Left lung (tissue), 10 donors: ENCODE data around the gene ROBO2. TPM values are rescaled to one million over a fixed set of nuclear protein-coding genes. Genes with fewer than 3 reads are reported as not detected.

Experiments used
- ATAC-seq: fragments of 200-7000 bp; cut with Tn5 transposase; one replicate; pipeline ENCODE4 v1.9.1; 2020; ENCODE audit warnings: moderate library complexity
- DNase-seq, 4 donors: peaks; one replicate each; pipeline ENCODE4 v3.0.0-alpha.2; 2013 to 2020
- H3K27ac ChIP-seq, 2 donors: fragments of 200-600 bp; sonication (generic) in 1 of 2; one replicate each; pipeline versions ENCODE4 v1.5.0 to v1.8.0; 2020 to 2021
- H3K27me3 ChIP-seq, 2 donors: fragments of 200-600 bp; sonication (generic) in 1 of 2; one replicate each; pipeline versions ENCODE4 v1.5.0 to v1.8.0; 2020 to 2021
- H3K36me3 ChIP-seq, 2 donors: fragments of 200-600 bp; sonication (generic) in 1 of 2; one replicate each; pipeline versions ENCODE4 v1.5.0 to v1.8.0; 2020 to 2021
- H3K4me1 ChIP-seq, 2 donors: fragments of 200-600 bp; one replicate each; pipeline ENCODE4 v1.8.0; 2021
- H3K4me3 ChIP-seq, 2 donors: fragments of 200-600 bp; sonication (generic) in 1 of 2; one replicate each; pipeline versions ENCODE4 v1.5.0 to v1.8.0; 2020 to 2021; ENCODE audit warnings: mild to moderate bottlenecking in 1 of 2
- H3K9me3 ChIP-seq, 2 donors: fragments of 200-600 bp; sonication (generic) in 1 of 2; one replicate each; pipeline versions ENCODE4 v1.5.0 to v1.8.0; 2020 to 2021
- intact Hi-C, 2 donors: fragments of 100-400 bp; cut with DNase I; formaldehyde crosslinking; loops; one replicate each; pipeline versions ENCODE4 v1.11.2 to v1.14.2; 2022
- polyA plus RNA-seq, 6 donors: library from polyadenylated mRNA; unstranded; fragments of 120-200 nt; gene quantifications; one replicate each; pipeline ENCODE4 v1.2.1, GENCODE V29; 2013; ENCODE audit not compliant: insufficient read length in 6 of 6
- total RNA-seq, 2 donors: library from RNA; stranded (reverse); fragmentation: NEBNext Ultra II Directional; extraction: Animal tissue kit (Norgen Biotek cat#: 25700); gene quantifications; one replicate each; pipeline ENCODE4 v1.2.1, GENCODE V29; 2021
- TF ChIP-seq, protein P1 (sequence below), 2 donors: fragments of 200-600 bp; sonication (generic) in 1 of 2; IDR thresholded peaks; one replicate each; pipeline versions ENCODE4 v1.5.0 to v1.8.0; 2021; ENCODE audit warnings: antibody characterized with exemption in 2 of 2
- donor health status: DM: no; HTN: yes; CAD: no.
- donor health status: DM: no; HTN: no; CAD: no.

ROBO2 gene
- total and polyA plus RNA-seq, 8 donors = 4.9 to 66.2 (median 51.1) TPM

DNA sequence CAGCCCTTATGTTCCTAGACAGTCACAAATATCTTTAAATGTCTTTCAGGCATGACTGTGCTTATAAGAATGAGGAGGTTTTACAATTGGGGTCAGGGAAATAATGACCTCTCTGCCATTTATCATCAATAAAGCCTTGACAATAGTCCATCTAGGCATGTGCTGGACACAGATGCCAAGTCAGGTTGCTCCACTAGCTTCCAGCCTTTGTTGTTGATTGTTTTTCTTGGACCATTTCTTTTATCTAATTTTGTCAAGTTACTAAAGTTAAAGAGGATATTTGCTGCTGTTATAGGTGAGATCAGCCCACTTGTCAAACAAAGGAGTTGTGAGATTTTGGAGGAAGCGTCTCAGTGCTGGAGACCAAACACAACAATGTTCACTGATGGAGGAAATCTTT, 628.0 kb downstream of the ROBO2 start:
- DNase-seq (no peak), ATAC-seq (no peak)
- H3K27ac ChIP-seq = no peak overlapping the region
- H3K27me3 ChIP-seq = no peaks in the 10 kb centered on the region
- no peaks in the 10 kb centered on the region for H3K4me1 ChIP-seq
- H3K4me3 ChIP-seq = no peak overlapping the region
- intact Hi-C loops = no loop called here
- H3K9me3 ChIP-seq = peaks cover 0 to 11% of the 10 kb centered on the region in 2 donors
- H3K36me3 ChIP-seq = no peaks in the 10 kb centered on the region
- TF ChIP-seq, protein P1, sequence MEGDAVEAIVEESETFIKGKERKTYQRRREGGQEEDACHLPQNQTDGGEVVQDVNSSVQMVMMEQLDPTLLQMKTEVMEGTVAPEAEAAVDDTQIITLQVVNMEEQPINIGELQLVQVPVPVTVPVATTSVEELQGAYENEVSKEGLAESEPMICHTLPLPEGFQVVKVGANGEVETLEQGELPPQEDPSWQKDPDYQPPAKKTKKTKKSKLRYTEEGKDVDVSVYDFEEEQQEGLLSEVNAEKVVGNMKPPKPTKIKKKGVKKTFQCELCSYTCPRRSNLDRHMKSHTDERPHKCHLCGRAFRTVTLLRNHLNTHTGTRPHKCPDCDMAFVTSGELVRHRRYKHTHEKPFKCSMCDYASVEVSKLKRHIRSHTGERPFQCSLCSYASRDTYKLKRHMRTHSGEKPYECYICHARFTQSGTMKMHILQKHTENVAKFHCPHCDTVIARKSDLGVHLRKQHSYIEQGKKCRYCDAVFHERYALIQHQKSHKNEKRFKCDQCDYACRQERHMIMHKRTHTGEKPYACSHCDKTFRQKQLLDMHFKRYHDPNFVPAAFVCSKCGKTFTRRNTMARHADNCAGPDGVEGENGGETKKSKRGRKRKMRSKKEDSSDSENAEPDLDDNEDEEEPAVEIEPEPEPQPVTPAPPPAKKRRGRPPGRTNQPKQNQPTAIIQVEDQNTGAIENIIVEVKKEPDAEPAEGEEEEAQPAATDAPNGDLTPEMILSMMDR (IDR thresholded peaks at IDR 0.05) = no peak

DNA sequence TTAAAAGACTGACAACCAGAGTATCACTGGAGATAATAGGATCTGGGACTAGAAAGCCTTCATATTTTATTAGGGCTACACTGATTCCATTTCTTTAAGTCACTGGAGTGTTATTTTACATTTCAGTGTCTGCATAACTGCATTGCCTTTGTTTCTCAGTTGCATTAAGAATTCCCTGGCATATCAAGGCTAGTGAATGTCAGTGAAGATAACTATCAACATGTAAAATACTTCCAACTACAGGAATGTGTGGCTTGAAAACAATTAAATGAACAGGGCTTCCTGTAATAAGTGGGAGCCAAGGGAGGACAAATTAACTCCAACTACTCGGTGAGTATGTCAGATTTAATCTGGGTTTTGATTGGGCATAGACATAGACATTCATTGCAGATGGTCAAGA, 628.5 kb downstream of the ROBO2 start:
- intact Hi-C loops = no loop called here
- Histone ChIP-seq H3K9me3 (peaks cover 0 to 6% of the 10 kb centered on the region in 2 donors), H3K4me3 (no peak overlapping the region), H3K36me3 (no peaks in the 10 kb centered on the region), H3K4me1 (no peaks in the 10 kb centered on the region), H3K27me3 (no peaks in the 10 kb centered on the region), H3K27ac (no peak overlapping the region)
- DNase-seq = no peak
- no peak for ATAC-seq
- TF ChIP-seq, protein P1 (IDR thresholded peaks at IDR 0.05) = no peak

DNA sequence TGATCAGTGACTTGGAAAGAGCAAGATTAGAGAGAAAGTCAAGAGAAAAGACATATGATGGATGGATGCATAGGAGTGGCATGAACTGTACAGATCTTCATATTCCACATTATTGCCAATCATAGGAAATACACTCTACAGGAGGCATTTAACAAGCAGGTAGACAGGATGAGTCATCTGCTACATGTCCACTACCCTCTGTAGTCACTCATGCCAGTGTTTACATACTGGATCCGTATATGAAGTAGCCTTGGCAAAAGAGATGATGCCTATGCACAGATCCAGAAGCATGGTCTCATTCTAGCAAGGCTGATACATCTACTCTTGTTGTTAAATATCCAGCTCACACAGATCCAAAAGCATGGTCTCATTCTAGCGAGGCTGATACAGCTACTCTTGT, 632.1 kb downstream of the ROBO2 start:
- DNase-seq = no peak

DNA sequence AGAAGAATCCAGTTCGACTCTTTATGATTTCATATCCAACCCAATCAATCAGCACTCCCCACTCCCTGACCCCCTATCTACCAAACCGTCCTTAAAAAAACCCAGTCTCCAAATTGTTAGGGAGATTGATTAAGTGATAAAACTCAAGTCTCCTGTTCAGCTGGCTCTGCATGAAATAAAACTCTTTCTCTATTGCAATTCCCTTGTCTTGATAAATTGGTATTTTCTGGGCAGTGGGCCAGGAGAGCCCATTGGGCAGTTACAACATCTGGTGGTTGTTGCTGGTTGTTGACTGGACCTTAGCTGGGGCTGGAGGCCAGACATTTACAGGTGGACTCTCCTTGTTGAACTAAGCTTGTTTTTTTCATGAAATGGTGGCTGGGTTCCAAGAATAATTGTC, 642.3 kb downstream of the ROBO2 start:
- Histone ChIP-seq H3K4me1 (no peaks in the 10 kb centered on the region), H3K9me3 (peaks cover 0 to 35% of the 10 kb centered on the region in 2 donors), H3K36me3 (no peaks in the 10 kb centered on the region), H3K27me3 (no peaks in the 10 kb centered on the region), H3K27ac (no peak overlapping the region), H3K4me3 (no peak overlapping the region)
- TF ChIP-seq, protein P1 (IDR thresholded peaks at IDR 0.05) = no peak
- ATAC-seq (no peak), DNase-seq (no peak)
- intact Hi-C loops = no loop called here

More for the DNA sequence above, 632.1 kb downstream of the ROBO2 start:
- no peaks in the 10 kb centered on the region for H3K36me3 ChIP-seq
- H3K27ac ChIP-seq = no peak overlapping the region
- no peaks in the 10 kb centered on the region for H3K4me1 ChIP-seq
- TF ChIP-seq, protein P1 (IDR thresholded peaks at IDR 0.05) = no peak
- intact Hi-C loops = no loop called here
- peaks cover 0 to 9% of the 10 kb centered on the region in 2 donors for H3K9me3 ChIP-seq
- no peaks in the 10 kb centered on the region for H3K27me3 ChIP-seq
- ATAC-seq = no peak
- no peak overlapping the region for H3K4me3 ChIP-seq

DNA sequence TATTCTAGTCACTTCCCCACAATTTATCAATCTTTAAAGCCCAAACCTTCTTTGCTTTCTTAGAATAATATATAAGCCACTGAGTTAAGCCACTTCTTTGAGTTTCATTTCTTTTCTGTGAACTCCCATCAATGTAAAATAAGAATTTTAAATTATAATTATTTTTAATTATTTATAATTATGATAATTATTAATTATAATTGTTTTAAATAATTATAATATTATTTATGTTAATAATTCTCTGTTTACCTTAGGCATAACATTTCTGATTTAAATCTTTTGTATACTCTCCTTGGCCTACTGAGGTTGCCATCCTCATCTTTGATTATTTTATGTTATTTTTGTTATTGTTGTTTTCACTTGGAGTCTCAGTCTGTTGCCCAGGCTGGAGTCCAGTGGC, 644.2 kb downstream of the ROBO2 start:
- H3K27ac ChIP-seq = no peak overlapping the region
- no peak overlapping the region for H3K4me3 ChIP-seq
- H3K36me3 ChIP-seq = no peaks in the 10 kb centered on the region
- DNase-seq (no peak), ATAC-seq (no peak)
- H3K27me3 ChIP-seq = no peaks in the 10 kb centered on the region
- H3K9me3 ChIP-seq = peaks cover 0 to 35% of the 10 kb centered on the region in 2 donors
- TF ChIP-seq, protein P1 (IDR thresholded peaks at IDR 0.05) = no peak
- intact Hi-C loops = no loop called here
- H3K4me1 ChIP-seq = no peaks in the 10 kb centered on the region
